Measurements from ENCODE around the gene CATSPERZ.

- TF ChIP-seq CTCF (conservative IDR thresholded peaks at IDR 0.05), result no peak
- TF ChIP-seq EZH2 (IDR thresholded peaks at IDR 0.05; ENCODE audit: low read depth), result no peak
Observed at GRCh38 chr11:64266339-64266738, 33.8 kb upstream of the CATSPERZ start.
